ENCODE data around the gene C1QTNF3.

C1QTNF3 gene

GRCh38 chr5:34062419-34062818 is 19.4 kb upstream of the C1QTNF3 start:
- DNase-seq (ENCODE audit: extremely low spot score) = no peak
- CTCF ChIA-PET = interaction anchor here (0.9 kb wide), 1 partner anchor 13 kb away, joined by 3 read pairs; no protein-coding TSS in a partner anchor
- no peak for TF ChIP-seq CTCF (IDR thresholded peaks at IDR 0.05; ENCODE audit: control extremely low read depth, extremely low read depth, low read depth, missing control alignments)
- POLR2A ChIA-PET = no interaction called here

GRCh38 chr5:34061993-34062392 is 19.0 kb upstream of the C1QTNF3 start:
- DNase-seq (ENCODE audit: extremely low spot score) = no peak
- TF ChIP-seq CTCF (IDR thresholded peaks at IDR 0.05; ENCODE audit: control extremely low read depth, extremely low read depth, low read depth, missing control alignments) = no peak
- ChIA-PET CTCF (interaction anchor here (0.9 kb wide), 1 partner anchor 13 kb away, joined by 3 read pairs; no protein-coding TSS in a partner anchor), POLR2A (no interaction called here)

- ChIA-PET POLR2A (no interaction called here), CTCF (interaction anchor here (1.6 kb wide), 1 partner anchor 11 kb away, joined by 3 read pairs; no protein-coding TSS in a partner anchor)
- TF ChIP-seq CTCF (IDR thresholded peaks at IDR 0.05; ENCODE audit: control extremely low read depth, extremely low read depth, low read depth, missing control alignments) = no peak
- DNase-seq (ENCODE audit: extremely low spot score) = no peak
Measured at GRCh38 chr5:34059977-34060376, 17.0 kb upstream of the C1QTNF3 start.

GRCh38 chr5:34058532-34058931 is 15.5 kb upstream of the C1QTNF3 start:
- DNase-seq (ENCODE audit: extremely low spot score) = no peak
- ChIA-PET POLR2A (no interaction called here), CTCF (interaction anchor here (1.6 kb wide), 1 partner anchor 10 kb away, joined by 3 read pairs; no protein-coding TSS in a partner anchor)
- no peak for TF ChIP-seq CTCF (IDR thresholded peaks at IDR 0.05; ENCODE audit: control extremely low read depth, extremely low read depth, low read depth, missing control alignments)

- CTCF ChIA-PET = no interaction called here
- TF ChIP-seq CTCF (IDR thresholded peaks at IDR 0.05; ENCODE audit: control extremely low read depth, extremely low read depth, low read depth, missing control alignments) = no peak
- POLR2A ChIA-PET = no interaction called here
- DNase-seq (ENCODE audit: extremely low spot score) = no peak
Measured at GRCh38 chr5:34057569-34057968, 14.6 kb upstream of the C1QTNF3 start.

GRCh38 chr5:34057118-34057517 is 14.1 kb upstream of the C1QTNF3 start:
- ChIA-PET POLR2A (no interaction called here), CTCF (no interaction called here)
- no peak for DNase-seq (ENCODE audit: extremely low spot score)
- TF ChIP-seq CTCF (IDR thresholded peaks at IDR 0.05; ENCODE audit: control extremely low read depth, extremely low read depth, low read depth, missing control alignments) = no peak

GRCh38 chr5:34055667-34056066 is 12.7 kb upstream of the C1QTNF3 start:
- no peak for TF ChIP-seq CTCF (IDR thresholded peaks at IDR 0.05; ENCODE audit: control extremely low read depth, extremely low read depth, low read depth, missing control alignments)
- POLR2A ChIA-PET = no interaction called here
- CTCF ChIA-PET = no interaction called here
- DNase-seq (ENCODE audit: extremely low spot score) = no peak

Measured in GM10248 (cell line).